Dedifferentiated amniotic fluid mesenchymal stem cell (primary cell): Measurements from ENCODE around the gene ICAM2.
A peak's percentile ranks its signal among the peaks of the same experiment; 100 is the strongest.
"Not testable (repeated sequence)": the region's sequence is repeated elsewhere in the genome, so short reads cannot be mapped to it uniquely, and the experiment has no call there.

Experiments used
- DNase-seq: peaks from one replicate; pipeline ENCODE4 v3.0.0-alpha.2; 2016; ENCODE audit errors: extremely low spot score

Gene ICAM2

GRCh38 chr17:63997341-63998048, 22.9 kb downstream of the ICAM2 start:
- DNase-seq = no peak

- DNase-seq = no peak
Measured at GRCh38 chr17:63996430-63997182, 23.8 kb downstream of the ICAM2 start.

- DNase-seq = no peak
Measured at GRCh38 chr17:63995626-63996025, 24.8 kb downstream of the ICAM2 start.

GRCh38 chr17:63993368-63993985, 27.0 kb downstream of the ICAM2 start:
- no peak for DNase-seq

DNA sequence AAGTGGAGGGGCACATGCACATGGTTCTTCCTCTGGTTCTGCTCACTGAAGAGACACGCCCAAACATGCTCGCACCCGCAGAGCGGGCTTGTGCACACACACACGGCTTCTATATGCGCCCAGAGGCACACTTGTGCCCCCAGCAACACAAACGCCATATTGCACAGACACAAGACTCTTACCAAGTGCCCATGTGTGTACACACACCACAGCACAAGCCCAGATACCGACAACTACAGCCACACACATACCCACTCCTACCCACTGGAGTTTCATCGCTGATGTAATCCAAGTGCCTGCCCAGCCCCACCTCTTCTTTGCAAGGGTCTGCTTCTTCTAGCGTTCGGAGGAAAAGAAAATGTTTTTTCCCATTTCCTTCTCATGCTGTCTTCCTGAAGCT, 28.8 kb downstream of the ICAM2 start:
- DNase-seq = no peak

GRCh38 chr17:63989622-63990345, 30.6 kb downstream of the ICAM2 start:
- DNase-seq = no peak

DNA sequence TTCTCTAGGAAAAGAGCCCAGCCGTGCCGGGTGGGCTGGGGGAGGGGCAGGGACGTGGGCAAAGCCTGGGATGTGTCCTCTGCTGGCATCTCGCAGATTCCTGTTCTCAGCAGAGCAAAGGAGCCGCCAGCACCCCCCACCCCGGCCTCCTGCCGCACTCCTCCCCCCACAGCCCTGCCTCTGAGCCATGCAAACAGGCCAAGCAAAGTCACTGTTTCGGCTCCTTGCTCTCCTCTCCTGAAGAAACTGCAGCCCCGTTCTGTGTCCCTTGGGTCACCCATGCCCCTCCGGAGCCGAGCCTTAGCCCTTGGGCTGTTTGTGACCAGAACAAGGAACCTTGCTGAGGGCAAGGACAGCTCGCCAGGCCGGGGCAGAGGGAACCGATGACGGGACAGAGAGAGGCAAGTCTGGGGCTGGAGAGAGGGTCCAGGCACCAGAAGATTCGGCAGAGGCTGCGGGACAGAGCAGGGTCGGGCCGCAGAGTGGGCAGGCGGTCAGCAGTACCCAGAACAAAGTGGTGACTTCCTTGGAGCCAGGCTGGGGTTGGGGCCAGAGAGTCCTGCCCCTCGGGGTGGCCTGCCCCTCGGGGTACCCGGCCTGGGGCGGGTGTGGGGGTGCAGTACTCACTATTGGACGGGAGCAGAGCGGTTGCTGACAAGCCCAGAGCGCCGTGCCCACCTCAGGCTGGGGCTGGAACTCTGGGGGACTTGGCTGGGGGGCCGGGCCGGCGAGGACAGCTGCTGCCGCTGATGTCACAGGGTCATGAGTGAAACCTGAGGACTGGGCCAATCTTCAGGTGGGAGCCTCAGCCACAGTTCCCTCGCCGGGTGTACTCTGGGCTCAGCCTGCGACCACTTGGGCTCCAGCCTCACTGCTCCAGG, 31.5 kb downstream of the ICAM2 start:
- no peak for DNase-seq

- DNase-seq = no peak
Measured at GRCh38 chr17:63988127-63988478, 32.3 kb downstream of the ICAM2 start.

GRCh38 chr17:63987221-63988126, 33.0 kb downstream of the ICAM2 start:
- DNase-seq = no peak

- DNase-seq = no peak
Measured at GRCh38 chr17:63986821-63987220, 33.6 kb downstream of the ICAM2 start.

GRCh38 chr17:63985387-63986140, 34.9 kb downstream of the ICAM2 start:
- DNase-seq = no peak

- DNase-seq = peak; percentile 86
Measured at GRCh38 chr17:63984651-63985386, 35.6 kb downstream of the ICAM2 start.

DNA sequence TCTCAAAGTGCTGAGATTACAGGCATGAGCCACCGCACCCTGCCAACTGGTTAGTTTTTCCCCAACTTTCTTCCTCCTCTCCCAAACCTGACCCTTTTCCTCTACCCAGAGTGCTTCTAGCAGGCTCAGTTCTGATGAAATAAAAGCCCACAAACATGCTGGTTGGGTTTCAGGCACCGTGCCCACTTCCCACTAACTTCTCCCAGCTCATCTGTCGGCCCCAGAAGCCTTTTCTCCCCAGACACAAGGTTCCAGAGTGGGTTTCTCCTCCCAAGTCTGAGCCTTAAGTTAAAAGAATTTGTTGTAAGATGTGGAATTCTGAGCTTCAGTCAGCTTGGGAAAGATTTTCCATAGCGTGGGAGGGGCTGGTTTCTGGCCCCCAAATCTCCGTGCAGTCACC, 36.2 kb downstream of the ICAM2 start:
- peak; percentile 38 for DNase-seq

- DNase-seq = no peak
Measured at GRCh38 chr17:63983320-63983719, 37.1 kb downstream of the ICAM2 start.

- DNase-seq = not testable (repeated sequence)
Measured at GRCh38 chr17:63982641-63983040, 37.8 kb downstream of the ICAM2 start.

GRCh38 chr17:63978272-63979200, 41.9 kb downstream of the ICAM2 start:
- no peak for DNase-seq

- no peak for DNase-seq
Measured at GRCh38 chr17:63976702-63977101, 43.7 kb downstream of the ICAM2 start.
